Measurements from ENCODE around the gene DAD1.
"Not testable (repeated sequence)": the region's sequence is repeated elsewhere in the genome, so short reads cannot be mapped to it uniquely, and the experiment has no call there.

DAD1 gene

GRCh38 chr14:22599349-22599748 lies 10.3 kb upstream of the DAD1 start:
- DNase-seq (ENCODE audit: low read depth in 1 of 2, low spot score in 1 of 2), result no peak

- DNase-seq (ENCODE audit: low read depth in 1 of 2, low spot score in 1 of 2), result peak in 1 of 2 donors; percentile 36
Observed at GRCh38 chr14:22598896-22599244, 9.8 kb upstream of the DAD1 start.

GRCh38 chr14:22598099-22598895 lies 9.3 kb upstream of the DAD1 start, which contains the start of gene ABHD4:
Gene ABHD4, plus strand, starts transcription at chr14:22598300. Its CDS starts 7 bp downstream, at chr14:22598307.
- DNase-seq (ENCODE audit: low read depth in 1 of 2, low spot score in 1 of 2), result peak in 1 of 2 donors; percentile 6

- no peak for DNase-seq (ENCODE audit: low read depth in 1 of 2, low spot score in 1 of 2)
Observed at GRCh38 chr14:22597771-22598098, 8.7 kb upstream of the DAD1 start.

GRCh38 chr14:22597265-22597664 lies 8.2 kb upstream of the DAD1 start:
- DNase-seq (ENCODE audit: low read depth in 1 of 2, low spot score in 1 of 2), result no peak

- no peak for DNase-seq (ENCODE audit: low read depth in 1 of 2, low spot score in 1 of 2)
Observed at GRCh38 chr14:22596354-22596879, 7.4 kb upstream of the DAD1 start.

GRCh38 chr14:22594156-22594716 lies 5.2 kb upstream of the DAD1 start:
- no peak for DNase-seq (ENCODE audit: low read depth in 1 of 2, low spot score in 1 of 2)

- no peak for DNase-seq (ENCODE audit: low read depth in 1 of 2, low spot score in 1 of 2)
Observed at GRCh38 chr14:22593601-22594000, 4.6 kb upstream of the DAD1 start.

GRCh38 chr14:22593189-22593588 lies 4.2 kb upstream of the DAD1 start:
- no peak for DNase-seq (ENCODE audit: low read depth in 1 of 2, low spot score in 1 of 2)

GRCh38 chr14:22588526-22589095 lies 413 bp downstream of the DAD1 start:
- DNase-seq (ENCODE audit: low read depth in 1 of 2, low spot score in 1 of 2), result no peak

- not testable (repeated sequence) for DNase-seq (ENCODE audit: low read depth in 1 of 2, low spot score in 1 of 2)
Observed at GRCh38 chr14:22587677-22588422, 1.2 kb downstream of the DAD1 start.

- no peak for DNase-seq (ENCODE audit: low read depth in 1 of 2, low spot score in 1 of 2)
Observed at GRCh38 chr14:22587247-22587646, 1.8 kb downstream of the DAD1 start.

GRCh38 chr14:22583994-22584393 lies 5.0 kb downstream of the DAD1 start:
- no peak for DNase-seq (ENCODE audit: low read depth in 1 of 2, low spot score in 1 of 2)

- DNase-seq (ENCODE audit: low read depth in 1 of 2, low spot score in 1 of 2), result no peak
Observed at GRCh38 chr14:22580625-22581024, 8.4 kb downstream of the DAD1 start.

- no peak for DNase-seq (ENCODE audit: low read depth in 1 of 2, low spot score in 1 of 2)
Observed at GRCh38 chr14:22579881-22580280, 9.1 kb downstream of the DAD1 start.

- no peak for DNase-seq (ENCODE audit: low read depth in 1 of 2, low spot score in 1 of 2)
Observed at GRCh38 chr14:22579236-22579635, 9.8 kb downstream of the DAD1 start.

- DNase-seq (ENCODE audit: low read depth in 1 of 2, low spot score in 1 of 2), result no peak
Observed at GRCh38 chr14:22577334-22577908, 11.6 kb downstream of the DAD1 start.

GRCh38 chr14:22573804-22574203 lies 15.2 kb downstream of the DAD1 start:
- DNase-seq (ENCODE audit: low read depth in 1 of 2, low spot score in 1 of 2), result no peak

- no peak for DNase-seq (ENCODE audit: low read depth in 1 of 2, low spot score in 1 of 2)
Observed at GRCh38 chr14:22572562-22573058, 16.4 kb downstream of the DAD1 start.

GRCh38 chr14:22570132-22570949 lies 18.7 kb downstream of the DAD1 start:
- DNase-seq (ENCODE audit: low read depth in 1 of 2, low spot score in 1 of 2), result peak; percentile 42 to 88

Measured in activated CD4-positive, alpha-beta T cell treated with anti-CD3 and anti-CD28 coated beads, Interleukin-2, amount 50 U/mL, for 24 hours (primary cell).